22Rv1 (cell line): ENCODE measurements around the gene SLC39A8.
"Not testable (repeated sequence)": the region's sequence is repeated elsewhere in the genome, so short reads cannot be mapped to it uniquely, and the experiment has no call there.

ENCODE experiments used
- CTCF ChIP-seq: fragments of 450-650 bp; IDR thresholded peaks from 2 replicates; pipeline ENCODE4 v1.5.1; 2017; ENCODE audit warnings: mild to moderate bottlenecking
- ZFX ChIP-seq: fragments of 450-650 bp; IDR thresholded peaks from 2 replicates; pipeline ENCODE4 v1.6.1; 2017; ENCODE audit warnings: antibody characterized with exemption, borderline replicate concordance

GRCh38 chr4:102357637-102358036 is 12.4 kb upstream of the SLC39A8 start:
- TF ChIP-seq CTCF, ZFX: not testable (repeated sequence)
